SIG-M5 treated with dmso at 0.1 percent for 504 hours (cell line): ENCODE measurements around the gene MEG3.

Source experiments
- DNase-seq: peaks from one replicate; lab custom pipeline; 2025; ENCODE audit not compliant: unreplicated experiment; lab: John Stamatoyannopoulos, UW

The MEG3 gene

GRCh38 chr14:100862793-100863192 is 36.9 kb downstream of the MEG3 start:
- no peak for DNase-seq

GRCh38 chr14:100864206-100864605 is 38.3 kb downstream of the MEG3 start:
- no peak for DNase-seq

GRCh38 chr14:100864960-100865681 is 39.2 kb downstream of the MEG3 start:
- DNase-seq, result no peak

GRCh38 chr14:100865682-100866591 is 40.0 kb downstream of the MEG3 start:
- no peak for DNase-seq

GRCh38 chr14:100866666-100867630 is 41.0 kb downstream of the MEG3 start:
- no peak for DNase-seq

- DNase-seq, result no peak
Measured at GRCh38 chr14:100867631-100868315, 41.9 kb downstream of the MEG3 start.

GRCh38 chr14:100868621-100869370 is 42.9 kb downstream of the MEG3 start:
- no peak for DNase-seq

GRCh38 chr14:100871234-100872186 is 45.6 kb downstream of the MEG3 start:
- no peak for DNase-seq

DNA sequence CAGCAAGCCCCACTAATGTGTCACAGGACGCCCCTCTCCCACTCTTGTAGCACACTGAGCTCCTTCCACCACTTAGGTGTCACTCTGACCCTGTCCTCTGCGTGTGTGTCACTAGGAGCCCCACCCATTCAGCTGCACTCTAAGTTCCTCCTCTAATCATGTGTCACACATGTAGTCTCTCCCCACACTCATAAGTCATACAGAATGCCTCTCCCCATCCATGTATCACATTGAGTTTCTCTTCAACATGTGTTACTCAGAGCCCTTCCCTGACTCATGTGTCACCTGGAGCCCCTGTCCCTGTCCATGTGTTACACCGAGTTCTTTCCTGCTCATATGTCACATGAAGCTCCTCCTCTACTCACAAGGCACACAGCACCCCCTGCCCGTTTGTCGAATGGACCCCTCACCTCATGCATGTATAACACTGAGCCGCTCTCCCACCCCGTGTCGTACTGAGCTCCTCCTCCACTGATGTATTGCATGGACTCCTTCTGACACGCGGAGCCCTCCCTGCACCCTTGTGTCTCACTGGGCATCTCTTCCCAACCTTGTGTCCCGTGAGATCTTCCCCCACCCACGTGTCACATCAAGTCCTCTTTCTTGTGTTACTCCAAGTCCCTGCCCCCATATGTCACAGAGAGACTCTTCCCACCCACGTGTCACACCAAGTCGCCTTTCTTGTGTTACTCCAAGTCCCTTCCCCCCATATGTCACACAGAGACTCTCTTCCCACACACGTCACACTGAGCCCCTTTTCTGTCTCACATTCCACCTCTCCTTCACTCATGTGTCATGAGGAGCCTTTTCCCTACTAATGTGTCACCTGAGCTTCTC is 46.6 kb downstream of the MEG3 start:
- no peak for DNase-seq

- no peak for DNase-seq
Measured at GRCh38 chr14:100873096-100873482, 47.2 kb downstream of the MEG3 start.

- DNase-seq, result no peak
Measured at GRCh38 chr14:100874051-100874410, 48.1 kb downstream of the MEG3 start.

GRCh38 chr14:100874411-100875091 is 48.6 kb downstream of the MEG3 start:
- no peak for DNase-seq

DNA sequence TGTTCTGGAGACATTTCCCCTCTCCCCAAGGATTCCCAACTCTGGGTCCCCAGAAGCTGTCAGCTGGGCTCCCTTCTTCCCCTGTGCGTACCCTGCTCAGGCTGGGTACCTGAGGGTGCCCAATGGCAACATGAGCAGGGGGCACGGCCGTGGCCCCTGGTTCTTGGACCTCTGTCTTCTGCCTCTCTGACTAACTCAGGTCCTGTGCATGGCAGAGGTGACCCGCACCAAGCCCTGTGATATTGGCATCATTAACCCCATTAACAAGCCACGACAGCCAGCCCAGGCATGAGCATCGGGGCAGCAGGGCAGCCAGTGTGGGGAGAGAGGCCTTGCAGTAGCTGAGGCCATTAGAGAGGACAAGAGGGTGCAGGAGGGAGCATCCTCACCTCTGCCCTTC is 49.2 kb downstream of the MEG3 start:
- no peak for DNase-seq

- DNase-seq, result no peak
Measured at GRCh38 chr14:100875861-100876590, 50.1 kb downstream of the MEG3 start.

- no peak for DNase-seq
Measured at GRCh38 chr14:100878271-100879146, 52.6 kb downstream of the MEG3 start.

DNA sequence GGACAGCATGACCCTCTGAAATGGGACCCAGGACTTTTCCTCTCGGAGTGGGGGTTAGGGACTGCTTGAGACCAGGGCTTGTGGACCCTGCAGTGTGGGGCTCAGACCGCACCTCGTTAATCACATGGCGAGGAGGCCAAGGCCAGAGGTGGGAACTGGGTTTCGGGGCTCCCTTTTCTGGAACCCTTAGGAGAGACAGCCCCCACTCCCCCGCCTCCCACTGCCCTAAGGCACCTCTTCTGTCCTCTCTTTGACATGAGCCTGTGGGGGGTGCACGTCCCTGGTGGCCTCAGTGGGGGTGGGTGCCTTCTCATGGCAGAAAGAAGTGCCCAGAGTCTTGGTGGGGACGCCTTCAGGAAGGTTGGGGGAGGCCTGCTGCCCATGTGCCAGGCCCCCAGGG is 53.3 kb downstream of the MEG3 start:
- DNase-seq, result no peak
